Esophagus muscularis mucosa (tissue), 4 donors: ENCODE measurements around the gene CDON. TPM values are rescaled to one million over a fixed set of nuclear protein-coding genes. Genes with fewer than 3 reads are reported as not detected.

Source experiments
- DNase-seq: peaks from one replicate; pipeline ENCODE4 v3.0.0-alpha.2; 2017; ENCODE audit errors: extremely low spot score
- H3K27ac ChIP-seq, 4 donors: fragments of 200-600 bp; sonication (generic); replicated peaks in 1 of 4; 1 replicate in 3 of 4; 2 replicates in 1 of 4; pipeline ENCODE4 v1.5.1; 2016 to 2019; ENCODE audit warnings: mild to moderate bottlenecking in 1 of 4
- H3K27me3 ChIP-seq, 4 donors: fragments of 200-600 bp; sonication (generic); one replicate each; pipeline versions ENCODE4 v1.5.1 to v1.6.0; 2016 to 2019
- H3K36me3 ChIP-seq, 4 donors: fragments of 200-600 bp; sonication (generic); one replicate each; pipeline ENCODE4 v1.5.1; 2016 to 2019
- H3K4me1 ChIP-seq, 4 donors: fragments of 200-600 bp; sonication (generic); one replicate each; pipeline ENCODE4 v1.5.1; 2016 to 2019
- H3K4me3 ChIP-seq, 4 donors: fragments of 200-600 bp; sonication (generic); 1 replicate in 2 of 4; 2 replicates in 2 of 4; pipeline ENCODE4 v1.5.1; 2016 to 2019; ENCODE audit warnings: mild to moderate bottlenecking in 4 of 4, moderate library complexity in 1 of 4
- H3K9me3 ChIP-seq, 4 donors: fragments of 200-600 bp; sonication (generic); 1 replicate in 3 of 4; 2 replicates in 1 of 4; pipeline ENCODE4 v1.5.1; 2016 to 2019
- EP300 ChIP-seq: sonication (generic); formaldehyde crosslinking; IDR thresholded peaks from one replicate; pipeline ENCODE4 v1.6.1; 2017; ENCODE audit warnings: antibody characterized with exemption
- POLR2A ChIP-seq: fragments of 450-650 bp; IDR thresholded peaks from one replicate; pipeline ENCODE4 v1.6.1; 2017; ENCODE audit warnings: antibody characterized with exemption, moderate library complexity, mild to moderate bottlenecking, low read depth
- POLR2AphosphoS5 ChIP-seq, 2 donors: sonication (generic); formaldehyde crosslinking; IDR thresholded peaks; one replicate each; pipeline ENCODE4 v1.6.1; 2017; ENCODE audit warnings: antibody characterized with exemption in 2 of 2
- WGBS: methylation state at CpG from one replicate; pipeline ENCODE4 v1.1.5; 2018; 5-methylcytosine and 5-hydroxymethylcytosine counted together
- intact Hi-C: fragments of 100-400 bp; cut with DNase I; formaldehyde crosslinking; loops from one replicate; pipeline ENCODE4 v1.15.1; 2023
- total RNA-seq, 4 donors: library from RNA; depleted of rRNA; stranded (reverse); fragments of >200 nt; gene quantifications; one replicate each; pipeline versions ENCODE4 v1.1.0 to v1.2.1, GENCODE V29; 2016
- TF ChIP-seq, protein P1 (sequence below), 3 experiments: fragments of 200-600 bp in 2 of 3; fragments of 450-650 bp in 1 of 3; sonication (generic) in 2 of 3; IDR thresholded peaks; one replicate each; pipeline ENCODE4 v1.5.1; 2017 to 2019; ENCODE audit warnings: antibody characterized with exemption in 3 of 3, mild to moderate bottlenecking in 2 of 3, moderate library complexity in 1 of 3

CDON gene
- total RNA-seq, 4 donors from 2014 or later, result 16.6 to 42.7 (median 28.1) TPM

GRCh38 chr11:125980436-125980835, 82.2 kb downstream of the CDON start:
- intact Hi-C loops, result no loop called here
- Histone ChIP-seq H3K27ac (no peak overlapping the region), H3K36me3 (peaks cover 0 to 39% (median 14%) of the 10 kb centered on the region in 4 donors), H3K4me1 (peaks cover 0 to 11% (median 11%) of the 10 kb centered on the region in 4 donors), H3K9me3 (no peaks in the 10 kb centered on the region), H3K27me3 (no peaks in the 10 kb centered on the region), H3K4me3 (no peak overlapping the region)
- no peak for DNase-seq
- TF ChIP-seq, protein P1, sequence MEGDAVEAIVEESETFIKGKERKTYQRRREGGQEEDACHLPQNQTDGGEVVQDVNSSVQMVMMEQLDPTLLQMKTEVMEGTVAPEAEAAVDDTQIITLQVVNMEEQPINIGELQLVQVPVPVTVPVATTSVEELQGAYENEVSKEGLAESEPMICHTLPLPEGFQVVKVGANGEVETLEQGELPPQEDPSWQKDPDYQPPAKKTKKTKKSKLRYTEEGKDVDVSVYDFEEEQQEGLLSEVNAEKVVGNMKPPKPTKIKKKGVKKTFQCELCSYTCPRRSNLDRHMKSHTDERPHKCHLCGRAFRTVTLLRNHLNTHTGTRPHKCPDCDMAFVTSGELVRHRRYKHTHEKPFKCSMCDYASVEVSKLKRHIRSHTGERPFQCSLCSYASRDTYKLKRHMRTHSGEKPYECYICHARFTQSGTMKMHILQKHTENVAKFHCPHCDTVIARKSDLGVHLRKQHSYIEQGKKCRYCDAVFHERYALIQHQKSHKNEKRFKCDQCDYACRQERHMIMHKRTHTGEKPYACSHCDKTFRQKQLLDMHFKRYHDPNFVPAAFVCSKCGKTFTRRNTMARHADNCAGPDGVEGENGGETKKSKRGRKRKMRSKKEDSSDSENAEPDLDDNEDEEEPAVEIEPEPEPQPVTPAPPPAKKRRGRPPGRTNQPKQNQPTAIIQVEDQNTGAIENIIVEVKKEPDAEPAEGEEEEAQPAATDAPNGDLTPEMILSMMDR (IDR thresholded peaks at IDR 0.05), result no peak
- TF ChIP-seq POLR2A (no peak), POLR2AphosphoS5 (IDR thresholded peaks at IDR 0.05) (no peak), EP300 (no peak)
- WGBS, result 95% methylated on average over 8 of the region's 8 CpGs

DNA sequence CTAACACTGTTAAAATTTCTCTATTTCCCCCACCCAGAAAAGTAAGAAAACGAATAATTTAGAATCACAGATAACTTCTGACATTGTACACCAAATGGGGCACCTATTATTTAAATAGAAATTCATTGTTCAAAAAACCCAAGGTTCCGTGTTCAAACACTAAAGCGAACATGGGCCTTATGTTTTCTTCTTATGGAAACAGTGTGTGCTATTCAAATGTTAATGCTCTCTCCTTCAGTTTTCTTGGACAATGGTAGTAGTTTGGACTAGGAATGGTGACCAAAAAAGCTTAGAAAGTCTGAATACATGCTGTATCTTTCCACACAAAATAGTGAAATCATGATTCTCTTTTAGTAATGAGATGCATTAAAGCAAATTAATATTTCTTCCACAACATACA, 83.2 kb downstream of the CDON start:
- Histone ChIP-seq H3K4me3 (no peak overlapping the region), H3K4me1 (peaks cover 0 to 11% (median 11%) of the 10 kb centered on the region in 4 donors), H3K9me3 (no peaks in the 10 kb centered on the region), H3K36me3 (peaks cover 0 to 39% (median 14%) of the 10 kb centered on the region in 4 donors), H3K27ac (no peak overlapping the region), H3K27me3 (no peaks in the 10 kb centered on the region)
- TF ChIP-seq POLR2A (no peak), EP300 (no peak), POLR2AphosphoS5 (IDR thresholded peaks at IDR 0.05) (no peak)
- TF ChIP-seq, protein P1 (IDR thresholded peaks at IDR 0.05), result no peak
- 94% methylated on average over 3 of the region's 3 CpGs for WGBS
- intact Hi-C loops, result no loop called here
- DNase-seq, result no peak

GRCh38 chr11:125978778-125979407, 83.8 kb downstream of the CDON start:
- Histone ChIP-seq H3K36me3 (peaks cover 0 to 38% (median 13%) of the 10 kb centered on the region in 4 donors), H3K27me3 (no peaks in the 10 kb centered on the region), H3K9me3 (no peaks in the 10 kb centered on the region), H3K27ac (no peak overlapping the region), H3K4me3 (no peak overlapping the region), H3K4me1 (peaks cover 0 to 11% (median 11%) of the 10 kb centered on the region in 4 donors)
- no peak for DNase-seq
- WGBS, result 58% methylated on average over 3 of the region's 3 CpGs
- TF ChIP-seq EP300 (no peak), POLR2AphosphoS5 (IDR thresholded peaks at IDR 0.05) (no peak), POLR2A (no peak)
- TF ChIP-seq, protein P1 (IDR thresholded peaks at IDR 0.05), result no peak
- intact Hi-C loops, result no loop called here

DNA sequence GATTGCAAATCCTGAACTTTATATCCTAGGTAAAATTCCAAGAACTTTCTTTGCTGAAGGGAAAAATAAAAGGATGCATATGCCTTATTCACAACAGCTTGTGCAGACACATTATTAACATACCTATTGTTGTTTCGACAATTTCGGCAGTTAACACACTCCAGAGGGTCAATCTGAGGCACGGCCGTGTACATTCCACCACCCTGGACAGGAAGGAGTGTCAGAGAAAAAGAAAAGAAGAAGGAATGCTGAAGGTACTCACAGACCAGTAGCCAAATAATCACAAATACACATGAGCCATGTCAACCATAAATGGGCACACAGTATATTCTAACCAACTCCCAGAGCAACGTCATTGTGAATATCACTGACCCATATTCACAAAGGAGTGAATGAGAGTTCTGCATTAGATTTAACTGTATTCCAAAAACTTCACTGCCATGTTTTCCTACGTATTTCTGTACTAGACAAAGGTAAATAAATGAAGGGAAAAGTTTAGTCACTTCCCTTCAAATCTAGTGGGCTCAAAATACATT, 84.4 kb downstream of the CDON start:
- WGBS, result 73% methylated on average over 6 of the region's 6 CpGs
- Histone ChIP-seq H3K27me3 (no peaks in the 10 kb centered on the region), H3K36me3 (peaks cover 0 to 32% (median 9%) of the 10 kb centered on the region in 4 donors), H3K27ac (no peak overlapping the region), H3K4me3 (no peak overlapping the region), H3K4me1 (peaks cover 0 to 11% (median 11%) of the 10 kb centered on the region in 4 donors), H3K9me3 (no peaks in the 10 kb centered on the region)
- intact Hi-C loops, result no loop called here
- no peak for DNase-seq
- TF ChIP-seq POLR2A (no peak), POLR2AphosphoS5 (IDR thresholded peaks at IDR 0.05) (no peak)

DNA sequence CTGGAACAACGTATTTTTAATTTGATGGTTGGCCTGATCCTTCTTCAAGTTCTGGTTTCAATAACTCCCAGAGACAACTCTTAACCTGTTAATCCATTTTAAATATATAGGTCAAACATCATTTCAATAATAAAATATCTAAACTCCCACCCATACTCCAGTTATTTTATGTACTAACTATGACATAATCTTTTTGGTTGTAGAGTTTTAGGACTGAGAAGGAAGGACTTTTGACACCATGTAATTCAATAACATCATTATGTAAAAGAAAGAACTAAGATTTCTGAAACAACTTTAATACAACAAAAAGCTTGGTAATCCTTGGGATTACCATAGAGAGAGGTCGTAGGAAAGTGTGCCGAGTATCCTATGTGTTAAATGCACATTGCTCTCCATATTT, 85.3 kb downstream of the CDON start:
- H3K4me1 ChIP-seq, result peaks cover 0 to 11% (median 11%) of the 10 kb centered on the region in 4 donors
- intact Hi-C loops, result no loop called here
- TF ChIP-seq POLR2AphosphoS5 (IDR thresholded peaks at IDR 0.05), result no peak
- TF ChIP-seq, protein P1 (IDR thresholded peaks at IDR 0.05), result no peak
- no peak for TF ChIP-seq POLR2A
- TF ChIP-seq EP300, result no peak
- no peaks in the 10 kb centered on the region for H3K27me3 ChIP-seq
- H3K36me3 ChIP-seq, result peaks cover 0 to 22% (median 4%) of the 10 kb centered on the region in 4 donors
- WGBS, result 94% methylated on average over 3 of the region's 3 CpGs
- DNase-seq, result no peak
- no peak overlapping the region for H3K4me3 ChIP-seq
- no peak overlapping the region for H3K27ac ChIP-seq
- H3K9me3 ChIP-seq, result no peaks in the 10 kb centered on the region
